A549 (cell line): Measurements from ENCODE around the gene REXO4. TPM values are rescaled to one million over a fixed set of nuclear protein-coding genes. Genes with fewer than 3 reads are reported as not detected.

Source experiments
- ATAC-seq, 2 experiments: fragments of 200-7000 bp in 1 of 2; fragments of >200 bp in 1 of 2; cut with Nextera tagmentation in 1 of 2; cut with Tn5 transposase in 1 of 2; 3 replicates each; pipeline versions ENCODE4 v1.8.0 to v1.9.1; 2018 to 2020; ENCODE audit warnings: mild to moderate bottlenecking in 1 of 2, moderate library complexity in 1 of 2
- CTCF ChIA-PET: fragments of 300-600 bp; sonication (Branson Sonifier 250); formaldehyde crosslinking; extraction: SDS; loops from one replicate; lab custom pipeline; 2021; ENCODE audit warnings: antibody characterized with exemption, inconsistent platforms; lab: Yijun Ruan, JAX
- POLR2A ChIA-PET: fragments of 350-600 bp; formaldehyde crosslinking; extraction: SDS; loops from one replicate; lab custom pipeline; 2021; ENCODE audit warnings: antibody characterized with exemption, inconsistent platforms; lab: Yijun Ruan, JAX
- DNase-seq, 2 experiments: peaks; one replicate each; pipeline versions ENCODE4 v3.0.0 to v3.0.0-alpha.2; 2011 to 2016; ENCODE audit warnings: low read depth in 1 of 2, low spot score in 1 of 2
- FAIRE-seq: peaks from 2 replicates; lab custom pipeline; 2011; peaks lifted over from hg19 to GRCh38; lab: Jason Lieb, UNC
- H3K27ac ChIP-seq, 2 experiments: fragments of >200 bp; sonication (Bioruptor Twin); formaldehyde crosslinking; 3 replicates each; pipeline ENCODE4 v1.5.1; 2016 to 2017
- H3K4me1 ChIP-seq: fragments of >200 bp; sonication (Bioruptor Twin); formaldehyde crosslinking; 3 replicates; pipeline ENCODE4 v1.6.1; 2016
- H3K4me2 ChIP-seq: fragments of >200 bp; sonication (Bioruptor Twin); formaldehyde crosslinking; 3 replicates; pipeline ENCODE4 v1.6.1; 2016
- H3K4me3 ChIP-seq: fragments of >200 bp; sonication (Bioruptor Twin); formaldehyde crosslinking; 3 replicates; pipeline ENCODE4 v1.5.1; 2016
- H3K9me3 ChIP-seq: fragments of >200 bp; sonication (Bioruptor Twin); formaldehyde crosslinking; 3 replicates; pipeline ENCODE4 v1.6.1; 2016
- BCL3 ChIP-seq: fragments of >200 bp; sonication (Bioruptor Twin); formaldehyde crosslinking; IDR thresholded peaks from 3 replicates; pipeline ENCODE4 v1.6.1; 2016
- BHLHE40 ChIP-seq: IDR thresholded peaks from 2 replicates; pipeline ENCODE4 v1.6.1; 2012; ENCODE audit warnings: low read depth, low read length, inconsistent platforms
- CHD4 ChIP-seq: fragments of 200-600 bp; sonication (generic); IDR thresholded peaks from 2 replicates; pipeline ENCODE4 v1.6.1; 2016; ENCODE audit warnings: antibody characterized with exemption, mild to moderate bottlenecking, borderline replicate concordance
- CTCF ChIP-seq: fragments of >200 bp; sonication (Bioruptor Twin); formaldehyde crosslinking; IDR thresholded peaks from 3 replicates; pipeline ENCODE4 v1.5.1; 2016
- EHMT2 ChIP-seq: fragments of 200-600 bp; sonication (generic); IDR thresholded peaks from 2 replicates; pipeline ENCODE4 v1.6.1; 2016; ENCODE audit warnings: antibody characterized with exemption, low read depth, mild to moderate bottlenecking, moderate library complexity
- JUN ChIP-seq, 2 experiments: fragments of >200 bp; sonication (Bioruptor Twin); formaldehyde crosslinking; IDR thresholded peaks; 2 replicates in 1 of 2; 3 replicates in 1 of 2; pipeline ENCODE4 v1.6.1; 2016 to 2017
- JUNB ChIP-seq: fragments of >200 bp; sonication (Bioruptor Twin); formaldehyde crosslinking; IDR thresholded peaks from 2 replicates; pipeline ENCODE4 v1.6.1; 2016
- KDM1A ChIP-seq: fragments of 200-600 bp; sonication (generic); IDR thresholded peaks from 2 replicates; pipeline ENCODE4 v1.6.1; 2016; ENCODE audit warnings: low read depth, mild to moderate bottlenecking
- KDM5A ChIP-seq: fragments of 200-600 bp; sonication (generic); IDR thresholded peaks from 2 replicates; pipeline ENCODE4 v1.6.1; 2016; ENCODE audit warnings: antibody characterized with exemption, mild to moderate bottlenecking
- MAFK ChIP-seq: fragments of 450-650 bp; IDR thresholded peaks from 2 replicates; pipeline ENCODE4 v1.6.1; 2014; ENCODE audit not compliant: partially characterized antibody
- MAX ChIP-seq: IDR thresholded peaks from 2 replicates; pipeline ENCODE4 v1.6.1; 2012
- MYC ChIP-seq: IDR thresholded peaks from 2 replicates; pipeline ENCODE4 v1.6.1; 2012; ENCODE audit warnings: mild to moderate bottlenecking, inconsistent platforms, low read length, improper control_type of control experiment, borderline replicate concordance
- NPAS2 ChIP-seq: fragments of 250-450 bp; sonication (Bioruptor Pico); IDR thresholded peaks from 2 replicates; pipeline ENCODE4 v1.8.0; 2022; ENCODE audit warnings: mild to moderate bottlenecking, moderate library complexity, borderline replicate concordance
- PBX3 ChIP-seq: IDR thresholded peaks from 2 replicates; pipeline ENCODE4 v1.6.1; 2012
- PHF8 ChIP-seq: fragments of 200-600 bp; sonication (generic); IDR thresholded peaks from 2 replicates; pipeline ENCODE4 v1.6.1; 2016; ENCODE audit warnings: low read depth, mild to moderate bottlenecking, antibody characterized with exemption, moderate library complexity, borderline replicate concordance
- POLR2A ChIP-seq: IDR thresholded peaks from 2 replicates; pipeline ENCODE4 v1.6.1; 2012; ENCODE audit warnings: mild to moderate bottlenecking, low read length
- TFCP2L1 ChIP-seq: fragments of 250-450 bp; sonication (Bioruptor Pico); IDR thresholded peaks from 2 replicates; pipeline ENCODE4 v1.5.0; 2021; ENCODE audit warnings: mild to moderate bottlenecking
- USF2 ChIP-seq: fragments of 450-650 bp; IDR thresholded peaks from 2 replicates; pipeline ENCODE4 v1.6.1; 2014; ENCODE audit warnings: antibody characterized with exemption
- ZFP36 ChIP-seq: fragments of 450-650 bp; IDR thresholded peaks from 2 replicates; pipeline ENCODE4 v1.6.1; 2014; ENCODE audit warnings: borderline replicate concordance; ENCODE audit not compliant: partially characterized antibody
- WGBS: methylation state at CpG from one replicate; pipeline ENCODE4 v1.1.6; 2017; ENCODE audit errors: missing lambda C conversion rate; 5-methylcytosine and 5-hydroxymethylcytosine counted together
- polyA plus RNA-seq, 4 experiments: library from polyadenylated mRNA; depleted of rRNA in 3 of 4; stranded (reverse); fragments of >200 nt; fragmentation: RNase III in 1 of 4; extraction: RNeasy Plus Mini Kit Qiagen cat#74134 plus additional on column Dnase treatment in 1 of 4; gene quantifications; 2 replicates in 3 of 4; 3 replicates in 1 of 4; pipeline ENCODE4 v1.2.3, GENCODE V29; 2011 to 2017

Gene REXO4
- polyA plus RNA-seq, 2 of the 4 experiments (the other 2 are of a cell fraction): 25.8 to 31.0 TPM

GRCh38 chr9:133356391-133357091 is 61.3 kb downstream of the REXO4 start, which contains the start of the genes SURF1 and SURF2:
Gene SURF1 (minus strand): TSS chr9:133356487. CDS start chr9:133356453, 34 bp downstream.
Gene SURF2 (plus strand): TSS chr9:133356550. CDS start chr9:133356593, 43 bp downstream.
- Histone ChIP-seq H3K27ac (peak within 1 kb of the TSS; percentile 82 to 94), H3K4me2 (peak within 1 kb of the TSS; percentile 91), H3K4me3 (peak within 1 kb of the TSS; percentile 64), H3K4me1 (peaks cover 14% of the 10 kb centered on the region; the same call in 1 of the 3 replicates), H3K9me3 (no peaks in the 10 kb centered on the region)
- POLR2A ChIA-PET: interaction anchor here (0.6 to 2.0 kb wide), 6 partner anchors 8 to 326 kb away, joined by 3 to 27 read pairs (median 4); partner anchors contain the start of genes MED22, RPL7A and STKLD1
- FAIRE-seq (no peak), DNase-seq (peak; percentile 76 to 81), ATAC-seq (peak; percentile 69 to 80)
- peak; percentile 88 for TF ChIP-seq POLR2A
- TF ChIP-seq KDM5A: 0 out of 2 replicates have a peak, but pooled peaks have one; percentile 14
- TF ChIP-seq USF2: no peak
- TF ChIP-seq BCL3: peak; percentile 90
- TF ChIP-seq ZFP36: no peak
- TF ChIP-seq PBX3: peak; percentile 38; the same call in 1 of the 2 replicates
- no peak for TF ChIP-seq JUNB
- peak; percentile 33; the same call in 1 of the 2 replicates for TF ChIP-seq MYC
- peak; percentile 15; the same call in 1 of the 2 replicates for TF ChIP-seq PHF8
- TF ChIP-seq CHD4: no peak
- TF ChIP-seq JUN (IDR thresholded peaks at IDR 0.05): peak; percentile 83 to 89; a peak in 4 of 5 replicates
- no peak for TF ChIP-seq MAFK
- no peak for TF ChIP-seq EHMT2
- no peak for TF ChIP-seq CTCF
- no peak for TF ChIP-seq NPAS2
- no peak for TF ChIP-seq TFCP2L1 (CRISPR knock-in tag)
- TF ChIP-seq BHLHE40: no peak
- no peak for TF ChIP-seq KDM1A
- TF ChIP-seq MAX: peak; percentile 63; the same call in 1 of the 2 replicates
- WGBS: 0% methylated on average over 15 of the region's 78 CpGs
- CTCF ChIA-PET: interaction anchor here (0.9 to 7.5 kb wide), 8 partner anchors 10 to 248 kb away, joined by 3 to 59 read pairs (median 4); no protein-coding TSS in a partner anchor

Other genes starting within 250 kb of the REXO4 start
- not detected in 2 replicates for gene OBP2B, start 208.8 kb downstream of the REXO4 start, polyA plus RNA-seq (2011; rRNA removed)
- gene OBP2B, start 208.8 kb downstream of the REXO4 start, polyA plus RNA-seq (2017; fragmentation: RNase III; extraction: RNeasy Plus Mini Kit Qiagen cat#74134 plus additional on column Dnase treatment): not detected in 3 replicates
- not detected in 2 replicates for gene ABO, start 142.8 kb downstream of the REXO4 start, polyA plus RNA-seq (2011; rRNA removed)
- gene ABO, start 142.8 kb downstream of the REXO4 start, polyA plus RNA-seq (2017; fragmentation: RNase III; extraction: RNeasy Plus Mini Kit Qiagen cat#74134 plus additional on column Dnase treatment): not detected in 3 replicates
- 7.1 and 10.5 TPM in 2 replicates for gene SURF6, start 81.8 kb downstream of the REXO4 start, polyA plus RNA-seq (2011; rRNA removed)
- gene SURF6, start 81.8 kb downstream of the REXO4 start, polyA plus RNA-seq (2017; fragmentation: RNase III; extraction: RNeasy Plus Mini Kit Qiagen cat#74134 plus additional on column Dnase treatment): 23.0 to 26.8 TPM (median 25.1 TPM) in 3 replicates
- gene MED22, start 69.9 kb downstream of the REXO4 start, polyA plus RNA-seq (2011; rRNA removed): 15.7 and 18.4 TPM in 2 replicates
- gene MED22, start 69.9 kb downstream of the REXO4 start, polyA plus RNA-seq (2017; fragmentation: RNase III; extraction: RNeasy Plus Mini Kit Qiagen cat#74134 plus additional on column Dnase treatment): 20.4 to 22.8 TPM (median 22.0 TPM) in 3 replicates
- 2,218 and 2,405 TPM in 2 replicates for gene RPL7A, start 69.8 kb downstream of the REXO4 start, polyA plus RNA-seq (2011; rRNA removed)
- gene RPL7A, start 69.8 kb downstream of the REXO4 start, polyA plus RNA-seq (2017; fragmentation: RNase III; extraction: RNeasy Plus Mini Kit Qiagen cat#74134 plus additional on column Dnase treatment): 2,511 to 2,766 TPM (median 2,608 TPM) in 3 replicates
- gene SURF1, start 61.5 kb downstream of the REXO4 start, polyA plus RNA-seq (2011; rRNA removed): 47.5 and 63.0 TPM in 2 replicates
- 25.3 to 28.6 TPM (median 27.7 TPM) in 3 replicates for gene SURF1, start 61.5 kb downstream of the REXO4 start, polyA plus RNA-seq (2017; fragmentation: RNase III; extraction: RNeasy Plus Mini Kit Qiagen cat#74134 plus additional on column Dnase treatment)
- 15.4 and 25.2 TPM in 2 replicates for gene SURF2, start 61.5 kb downstream of the REXO4 start, polyA plus RNA-seq (2011; rRNA removed)
- gene SURF2, start 61.5 kb downstream of the REXO4 start, polyA plus RNA-seq (2017; fragmentation: RNase III; extraction: RNeasy Plus Mini Kit Qiagen cat#74134 plus additional on column Dnase treatment): 34.9 to 36.9 TPM (median 35.6 TPM) in 3 replicates
- 169 and 174 TPM in 2 replicates for gene SURF4, start 42.0 kb downstream of the REXO4 start, polyA plus RNA-seq (2011; rRNA removed)
- gene SURF4, start 42.0 kb downstream of the REXO4 start, polyA plus RNA-seq (2017; fragmentation: RNase III; extraction: RNeasy Plus Mini Kit Qiagen cat#74134 plus additional on column Dnase treatment): 140 to 159 TPM (median 158 TPM) in 3 replicates
- gene STKLD1, start 41.6 kb downstream of the REXO4 start, polyA plus RNA-seq (2011; rRNA removed): 1.1 and 1.6 TPM in 2 replicates
- 0.29 to 1.4 TPM (median 1.2 TPM) in 3 replicates for gene STKLD1, start 41.6 kb downstream of the REXO4 start, polyA plus RNA-seq (2017; fragmentation: RNase III; extraction: RNeasy Plus Mini Kit Qiagen cat#74134 plus additional on column Dnase treatment)
- 0.80 and 1.2 TPM in 2 replicates for gene ADAMTS13, start 4.4 kb upstream of the REXO4 start, polyA plus RNA-seq (2011; rRNA removed)
- 0.94 to 1.7 TPM (median 0.98 TPM) in 3 replicates for gene ADAMTS13, start 4.4 kb upstream of the REXO4 start, polyA plus RNA-seq (2017; fragmentation: RNase III; extraction: RNeasy Plus Mini Kit Qiagen cat#74134 plus additional on column Dnase treatment)
- 6.2 and 8.0 TPM in 2 replicates for gene CACFD1, start 42.0 kb upstream of the REXO4 start, polyA plus RNA-seq (2011; rRNA removed)
- 3.1 to 5.2 TPM (median 5.0 TPM) in 3 replicates for gene CACFD1, start 42.0 kb upstream of the REXO4 start, polyA plus RNA-seq (2017; fragmentation: RNase III; extraction: RNeasy Plus Mini Kit Qiagen cat#74134 plus additional on column Dnase treatment)
- 3.7 and 4.6 TPM in 2 replicates for gene SLC2A6, start 61.1 kb upstream of the REXO4 start, polyA plus RNA-seq (2011; rRNA removed)
- gene SLC2A6, start 61.1 kb upstream of the REXO4 start, polyA plus RNA-seq (2017; fragmentation: RNase III; extraction: RNeasy Plus Mini Kit Qiagen cat#74134 plus additional on column Dnase treatment): 15.4 to 21.2 TPM (median 20.5 TPM) in 3 replicates
- gene MYMK, start 106.9 kb upstream of the REXO4 start, polyA plus RNA-seq (2011; rRNA removed): not detected in 2 replicates
- gene MYMK, start 106.9 kb upstream of the REXO4 start, polyA plus RNA-seq (2017; fragmentation: RNase III; extraction: RNeasy Plus Mini Kit Qiagen cat#74134 plus additional on column Dnase treatment): not detected in 3 replicates
- gene ADAMTSL2, start 116.7 kb upstream of the REXO4 start, polyA plus RNA-seq (2011; rRNA removed): not detected in 2 replicates
- gene ADAMTSL2, start 116.7 kb upstream of the REXO4 start, polyA plus RNA-seq (2017; fragmentation: RNase III; extraction: RNeasy Plus Mini Kit Qiagen cat#74134 plus additional on column Dnase treatment): not detected in 3 replicates
- gene FAM163B, start 191.4 kb upstream of the REXO4 start, polyA plus RNA-seq (2011; rRNA removed): not detected in 2 replicates
- gene FAM163B, start 191.4 kb upstream of the REXO4 start, polyA plus RNA-seq (2017; fragmentation: RNase III; extraction: RNeasy Plus Mini Kit Qiagen cat#74134 plus additional on column Dnase treatment): not detected in 3 replicates
- gene DBH, start 218.4 kb upstream of the REXO4 start, polyA plus RNA-seq (2011; rRNA removed): not detected in 2 replicates
- not detected in 3 replicates for gene DBH, start 218.4 kb upstream of the REXO4 start, polyA plus RNA-seq (2017; fragmentation: RNase III; extraction: RNeasy Plus Mini Kit Qiagen cat#74134 plus additional on column Dnase treatment)